K562 (cell line): Measurements from ENCODE around the gene FCRLA. TPM values are rescaled to one million over a fixed set of nuclear protein-coding genes. Genes with fewer than 3 reads are reported as not detected.

ENCODE experiments used
- C11orf30 ChIP-seq: fragments of 450-650 bp; IDR thresholded peaks from 2 replicates; pipeline ENCODE4 v1.6.1; 2016; ENCODE audit warnings: low read depth, mild to moderate bottlenecking
- CEBPB ChIP-seq: fragments of 450-650 bp; IDR thresholded peaks from 2 replicates; pipeline ENCODE4 v1.6.1; 2016; ENCODE audit warnings: missing genetic modification characterization, missing compliant biosample characterization
- CHAMP1 ChIP-seq: fragments of 450-650 bp; IDR thresholded peaks from 2 replicates; pipeline ENCODE4 v1.6.1; 2016; ENCODE audit warnings: mild to moderate bottlenecking
- HIVEP1 ChIP-seq: fragments of 250-450 bp; sonication (Bioruptor Pico); IDR thresholded peaks from 2 replicates; pipeline ENCODE4 v1.4.0; 2020; ENCODE audit warnings: mild to moderate bottlenecking
- POLR2G ChIP-seq: fragments of 200-400 bp; formaldehyde crosslinking; IDR thresholded peaks from 2 replicates; pipeline ENCODE4 v1.6.1; 2017; ENCODE audit warnings: low read depth, mild to moderate bottlenecking, antibody characterized with exemption, low read length, moderate library complexity
- RFX5 ChIP-seq: IDR thresholded peaks from 2 replicates; pipeline ENCODE4 v1.6.1; 2011; ENCODE audit warnings: low read depth, mild to moderate bottlenecking, improper control_type of control experiment, low read length
- TGIF2 ChIP-seq: sonication (generic); formaldehyde crosslinking; IDR thresholded peaks from 2 replicates; pipeline ENCODE4 v1.8.1; 2022; ENCODE audit warnings: mild to moderate bottlenecking, missing genetic modification reagents, moderate library complexity
- ZEB2 ChIP-seq: fragments of 450-650 bp; IDR thresholded peaks from 2 replicates; pipeline ENCODE4 v1.6.1; 2016
- ZFP1 ChIP-seq: fragments of 450-650 bp; formaldehyde crosslinking; IDR thresholded peaks from 2 replicates; pipeline ENCODE4 v1.4.0; 2020; ENCODE audit warnings: mild to moderate bottlenecking, mixed read lengths
- ZFP36 ChIP-seq: fragments of 150-350 bp; IDR thresholded peaks from 2 replicates; pipeline ENCODE4 v1.6.1; 2018; ENCODE audit warnings: low read length, low read depth; ENCODE audit not compliant: partially characterized antibody
- ZNF24 ChIP-seq: fragments of 450-650 bp; IDR thresholded peaks from 2 replicates; pipeline ENCODE4 v1.6.1; 2016
- ZNF431 ChIP-seq: sonication (generic); formaldehyde crosslinking; IDR thresholded peaks from 2 replicates; pipeline ENCODE4 v1.8.0; 2022; ENCODE audit warnings: mild to moderate bottlenecking, missing genetic modification reagents
- polyA plus RNA-seq, 8 experiments: library from polyadenylated mRNA; depleted of rRNA in 4 of 8; stranded (reverse) in 5 of 8; unstranded in 3 of 8; fragments of >200 nt; fragmentation: Nextera tagmentation in 2 of 8; fragmentation: Illumina TruSeq in 1 of 8; extraction: Ambion mirVana in 2 of 8; extraction: Trizol in 1 of 8; gene quantifications; 2 replicates each; pipeline versions ENCODE4 v1.2.1 to v1.2.3, GENCODE V29; 2011 to 2014; ENCODE audit warnings: inconsistent platforms in 1 of 8, missing spikeins in 1 of 8
- total RNA-seq, 7 experiments: library from RNA; depleted of rRNA in 6 of 7; stranded (reverse); fragments of >200 nt in 6 of 7; fragmentation: Illumina TruSeq in 2 of 7; extraction: Trizol in 2 of 7; gene quantifications; 2 replicates each; pipeline versions ENCODE4 v1.2.1 to v1.2.3, GENCODE V29; 2011 to 2021; ENCODE audit warnings: low replicate concordance in 1 of 7
- TF ChIP-seq, protein P1 (sequence below), 2 experiments: fragments of 450-650 bp; conservative IDR thresholded peaks; 2 replicates each; pipeline ENCODE4 v1.6.1; 2017; ENCODE audit warnings: mild to moderate bottlenecking in 2 of 2, moderate library complexity in 2 of 2
- TF ChIP-seq, protein P2 (sequence below): fragments of 450-650 bp; formaldehyde crosslinking; IDR thresholded peaks from 2 replicates; pipeline ENCODE4 v1.4.0; 2020; ENCODE audit warnings: mild to moderate bottlenecking
- TF ChIP-seq, protein P3 (sequence below): fragments of 250-450 bp; sonication (Bioruptor Pico); IDR thresholded peaks from 2 replicates; pipeline ENCODE4 v1.8.0; 2022; ENCODE audit warnings: moderate library complexity, mild to moderate bottlenecking, inconsistent platforms
- TF ChIP-seq, protein P4 (sequence below): IDR thresholded peaks from 2 replicates; pipeline ENCODE4 v1.6.1; 2011; ENCODE audit warnings: borderline replicate concordance, low read depth, mild to moderate bottlenecking, moderate library complexity, low read length; ENCODE audit not compliant: insufficient read depth, poor library complexity, severe bottlenecking
- TF ChIP-seq, protein P5 (sequence below): sonication (generic); formaldehyde crosslinking; IDR thresholded peaks from 2 replicates; pipeline ENCODE4 v1.8.1; 2023; ENCODE audit warnings: mild to moderate bottlenecking, missing genetic modification reagents

The FCRLA gene
- total and polyA plus RNA-seq, 9 of the 15 experiments (the other 6 are each of a cell fraction or from before 2014, with no cell fraction given) = 0.09 to 0.84 (median 0.44) TPM

DNA sequence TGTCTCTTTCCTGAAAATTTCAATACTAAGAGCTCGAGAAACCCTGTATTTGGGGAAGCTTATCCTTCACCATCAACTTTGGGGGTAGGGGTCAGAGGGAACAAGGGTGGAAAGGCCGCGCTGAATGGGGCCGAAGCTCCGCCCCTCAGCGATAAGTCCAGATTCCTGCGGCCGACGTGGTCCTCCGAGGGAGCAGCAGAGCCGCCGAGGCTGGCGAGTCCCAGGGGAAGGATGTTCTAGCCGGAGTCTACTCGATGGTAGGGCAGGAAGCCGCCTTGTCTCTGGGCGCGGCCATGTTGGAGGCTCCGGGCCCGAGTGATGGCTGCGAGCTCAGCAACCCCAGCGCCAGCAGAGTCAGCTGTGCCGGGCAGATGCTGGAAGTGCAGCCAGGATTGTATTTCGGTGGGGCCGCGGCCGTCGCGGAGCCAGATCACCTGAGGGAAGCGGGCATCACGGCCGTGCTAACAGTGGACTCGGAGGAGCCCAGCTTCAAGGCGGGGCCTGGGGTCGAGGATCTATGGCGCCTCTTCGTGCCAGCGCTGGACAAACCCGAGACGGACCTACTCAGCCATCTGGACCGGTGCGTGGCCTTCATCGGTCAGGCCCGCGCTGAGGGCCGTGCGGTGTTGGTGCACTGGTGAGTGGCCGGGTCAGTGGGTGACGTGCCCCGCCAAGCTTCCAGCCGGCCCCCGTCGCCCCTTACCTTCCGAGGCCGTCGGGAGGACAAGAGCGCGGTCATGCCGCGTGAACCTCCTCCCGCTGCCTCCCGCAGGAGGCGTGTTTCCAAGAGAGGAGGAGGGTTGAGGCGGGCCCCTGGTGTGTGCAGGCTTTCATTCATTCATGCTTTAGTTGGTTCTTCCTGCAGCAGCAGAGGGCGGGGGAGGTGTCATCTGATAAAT is 42.7 kb downstream of the FCRLA start, which contains the start of gene DUSP12 (continued):
- no peak for TF ChIP-seq ZFP1 (CRISPR knock-in tag)
- TF ChIP-seq TGIF2 (CRISPR knock-in tag) = peak; percentile 67; the same call in 1 of the 2 replicates
- TF ChIP-seq, protein P1, sequence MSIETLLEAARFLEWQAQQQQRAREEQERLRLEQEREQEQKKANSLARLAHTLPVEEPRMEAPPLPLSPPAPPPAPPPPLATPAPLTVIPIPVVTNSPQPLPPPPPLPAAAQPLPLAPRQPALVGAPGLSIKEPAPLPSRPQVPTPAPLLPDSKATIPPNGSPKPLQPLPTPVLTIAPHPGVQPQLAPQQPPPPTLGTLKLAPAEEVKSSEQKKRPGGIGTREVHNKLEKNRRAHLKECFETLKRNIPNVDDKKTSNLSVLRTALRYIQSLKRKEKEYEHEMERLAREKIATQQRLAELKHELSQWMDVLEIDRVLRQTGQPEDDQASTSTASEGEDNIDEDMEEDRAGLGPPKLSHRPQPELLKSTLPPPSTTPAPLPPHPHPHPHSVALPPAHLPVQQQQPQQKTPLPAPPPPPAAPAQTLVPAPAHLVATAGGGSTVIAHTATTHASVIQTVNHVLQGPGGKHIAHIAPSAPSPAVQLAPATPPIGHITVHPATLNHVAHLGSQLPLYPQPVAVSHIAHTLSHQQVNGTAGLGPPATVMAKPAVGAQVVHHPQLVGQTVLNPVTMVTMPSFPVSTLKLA (conservative IDR thresholded peaks at IDR 0.05) = peak; percentile 82 to 94
- TF ChIP-seq ZNF24 = peak; percentile 98
- TF ChIP-seq, protein P2, sequence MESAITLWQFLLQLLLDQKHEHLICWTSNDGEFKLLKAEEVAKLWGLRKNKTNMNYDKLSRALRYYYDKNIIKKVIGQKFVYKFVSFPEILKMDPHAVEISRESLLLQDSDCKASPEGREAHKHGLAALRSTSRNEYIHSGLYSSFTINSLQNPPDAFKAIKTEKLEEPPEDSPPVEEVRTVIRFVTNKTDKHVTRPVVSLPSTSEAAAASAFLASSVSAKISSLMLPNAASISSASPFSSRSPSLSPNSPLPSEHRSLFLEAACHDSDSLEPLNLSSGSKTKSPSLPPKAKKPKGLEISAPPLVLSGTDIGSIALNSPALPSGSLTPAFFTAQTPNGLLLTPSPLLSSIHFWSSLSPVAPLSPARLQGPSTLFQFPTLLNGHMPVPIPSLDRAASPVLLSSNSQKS (CRISPR knock-in tag) = no peak
- peak; percentile 94 for TF ChIP-seq POLR2G
- no peak for TF ChIP-seq ZFP36
- no peak for TF ChIP-seq HIVEP1 (CRISPR knock-in tag)
- no peak for TF ChIP-seq CEBPB (tag)
- no peak for TF ChIP-seq RFX5
- peak; percentile 41; the same call in 1 of the 2 replicates for TF ChIP-seq CHAMP1
- TF ChIP-seq ZEB2 = no peak
- TF ChIP-seq, protein P3, sequence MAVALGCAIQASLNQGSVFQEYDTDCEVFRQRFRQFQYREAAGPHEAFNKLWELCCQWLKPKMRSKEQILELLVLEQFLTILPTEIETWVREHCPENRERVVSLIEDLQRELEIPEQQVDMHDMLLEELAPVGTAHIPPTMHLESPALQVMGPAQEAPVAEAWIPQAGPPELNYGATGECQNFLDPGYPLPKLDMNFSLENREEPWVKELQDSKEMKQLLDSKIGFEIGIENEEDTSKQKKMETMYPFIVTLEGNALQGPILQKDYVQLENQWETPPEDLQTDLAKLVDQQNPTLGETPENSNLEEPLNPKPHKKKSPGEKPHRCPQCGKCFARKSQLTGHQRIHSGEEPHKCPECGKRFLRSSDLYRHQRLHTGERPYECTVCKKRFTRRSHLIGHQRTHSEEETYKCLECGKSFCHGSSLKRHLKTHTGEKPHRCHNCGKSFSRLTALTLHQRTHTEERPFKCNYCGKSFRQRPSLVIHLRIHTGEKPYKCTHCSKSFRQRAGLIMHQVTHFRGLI (CRISPR knock-in tag) = no peak
- TF ChIP-seq, protein P4, sequence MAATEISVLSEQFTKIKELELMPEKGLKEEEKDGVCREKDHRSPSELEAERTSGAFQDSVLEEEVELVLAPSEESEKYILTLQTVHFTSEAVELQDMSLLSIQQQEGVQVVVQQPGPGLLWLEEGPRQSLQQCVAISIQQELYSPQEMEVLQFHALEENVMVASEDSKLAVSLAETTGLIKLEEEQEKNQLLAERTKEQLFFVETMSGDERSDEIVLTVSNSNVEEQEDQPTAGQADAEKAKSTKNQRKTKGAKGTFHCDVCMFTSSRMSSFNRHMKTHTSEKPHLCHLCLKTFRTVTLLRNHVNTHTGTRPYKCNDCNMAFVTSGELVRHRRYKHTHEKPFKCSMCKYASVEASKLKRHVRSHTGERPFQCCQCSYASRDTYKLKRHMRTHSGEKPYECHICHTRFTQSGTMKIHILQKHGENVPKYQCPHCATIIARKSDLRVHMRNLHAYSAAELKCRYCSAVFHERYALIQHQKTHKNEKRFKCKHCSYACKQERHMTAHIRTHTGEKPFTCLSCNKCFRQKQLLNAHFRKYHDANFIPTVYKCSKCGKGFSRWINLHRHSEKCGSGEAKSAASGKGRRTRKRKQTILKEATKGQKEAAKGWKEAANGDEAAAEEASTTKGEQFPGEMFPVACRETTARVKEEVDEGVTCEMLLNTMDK = peak; percentile 74
- peak; percentile 65 for TF ChIP-seq C11orf30
- TF ChIP-seq ZNF431 = peak; percentile 85; the same call in 1 of the 2 replicates
- TF ChIP-seq, protein P5, sequence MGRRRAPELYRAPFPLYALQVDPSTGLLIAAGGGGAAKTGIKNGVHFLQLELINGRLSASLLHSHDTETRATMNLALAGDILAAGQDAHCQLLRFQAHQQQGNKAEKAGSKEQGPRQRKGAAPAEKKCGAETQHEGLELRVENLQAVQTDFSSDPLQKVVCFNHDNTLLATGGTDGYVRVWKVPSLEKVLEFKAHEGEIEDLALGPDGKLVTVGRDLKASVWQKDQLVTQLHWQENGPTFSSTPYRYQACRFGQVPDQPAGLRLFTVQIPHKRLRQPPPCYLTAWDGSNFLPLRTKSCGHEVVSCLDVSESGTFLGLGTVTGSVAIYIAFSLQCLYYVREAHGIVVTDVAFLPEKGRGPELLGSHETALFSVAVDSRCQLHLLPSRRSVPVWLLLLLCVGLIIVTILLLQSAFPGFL (CRISPR knock-in tag) = no peak
